Activated CD4-positive, alpha-beta T cell treated with anti-CD3 and anti-CD28 coated beads, Interleukin-2, amount 10 ng/mL, durations not matched to agents 7 days and 5 days (primary cell): ENCODE results near the gene ETFA. TPM values are rescaled to one million over a fixed set of nuclear protein-coding genes. Genes with fewer than 3 reads are reported as not detected.

Source experiments
- CTCF ChIA-PET: fragments of 350-600 bp; sonication (Branson Sonifier 250); formaldehyde crosslinking; loops from one replicate; lab custom pipeline; 2021; ENCODE audit warnings: antibody characterized with exemption; lab: Charles Lee
- POLR2A ChIA-PET: fragments of 350-600 bp; sonication (Branson Sonifier 250); formaldehyde crosslinking; loops from one replicate; lab custom pipeline; 2021; ENCODE audit warnings: antibody characterized with exemption; lab: Charles Lee
- DNase-seq: peaks from one replicate; pipeline ENCODE4 v3.0.0-alpha.2; 2020
- H3K27ac Mint-ChIP-seq: one replicate; pipeline ENCODE4 v1.8.0; 2021; ENCODE audit warnings: mild to moderate bottlenecking, moderate library complexity, mixed read lengths
- H3K27me3 Mint-ChIP-seq: one replicate; pipeline ENCODE4 v1.8.0; 2021; ENCODE audit warnings: mixed read lengths
- H3K36me3 Mint-ChIP-seq: one replicate; pipeline ENCODE4 v1.8.0; 2021; ENCODE audit warnings: low read depth, mixed read lengths
- H3K4me1 Mint-ChIP-seq: one replicate; pipeline ENCODE4 v1.8.0; 2021; ENCODE audit warnings: mixed read lengths
- H3K4me3 Mint-ChIP-seq: one replicate; pipeline ENCODE4 v1.8.0; 2021; ENCODE audit warnings: mild to moderate bottlenecking, moderate library complexity, mixed read lengths
- H3K9me3 Mint-ChIP-seq: one replicate; pipeline ENCODE4 v1.8.0; 2021; ENCODE audit warnings: mixed read lengths
- total RNA-seq, 2 experiments: library from RNA; stranded (reverse); gene quantifications; one replicate each; pipeline ENCODE4 v1.2.3, GENCODE V29; 2021

ETFA gene
- total RNA-seq, 2 experiments from 2014 or later = 81.6 to 82.9 TPM

GRCh38 chr15:76208786-76209424 lies 102.4 kb downstream of the ETFA start:
- Mint-ChIP-seq H3K4me3 (no peak overlapping the region), H3K27ac (no peak overlapping the region), H3K4me1 (no peaks in the 10 kb centered on the region), H3K9me3 (no peaks in the 10 kb centered on the region), H3K27me3 (no peaks in the 10 kb centered on the region), H3K36me3 (peaks cover 2% of the 10 kb centered on the region)
- no peak for DNase-seq
- POLR2A ChIA-PET = no interaction called here
- CTCF ChIA-PET = interaction anchor here (1.0 to 1.8 kb wide), 5 partner anchors 9 to 18 kb away, joined by 3 to 9 read pairs (median 4); no protein-coding TSS in a partner anchor

DNA sequence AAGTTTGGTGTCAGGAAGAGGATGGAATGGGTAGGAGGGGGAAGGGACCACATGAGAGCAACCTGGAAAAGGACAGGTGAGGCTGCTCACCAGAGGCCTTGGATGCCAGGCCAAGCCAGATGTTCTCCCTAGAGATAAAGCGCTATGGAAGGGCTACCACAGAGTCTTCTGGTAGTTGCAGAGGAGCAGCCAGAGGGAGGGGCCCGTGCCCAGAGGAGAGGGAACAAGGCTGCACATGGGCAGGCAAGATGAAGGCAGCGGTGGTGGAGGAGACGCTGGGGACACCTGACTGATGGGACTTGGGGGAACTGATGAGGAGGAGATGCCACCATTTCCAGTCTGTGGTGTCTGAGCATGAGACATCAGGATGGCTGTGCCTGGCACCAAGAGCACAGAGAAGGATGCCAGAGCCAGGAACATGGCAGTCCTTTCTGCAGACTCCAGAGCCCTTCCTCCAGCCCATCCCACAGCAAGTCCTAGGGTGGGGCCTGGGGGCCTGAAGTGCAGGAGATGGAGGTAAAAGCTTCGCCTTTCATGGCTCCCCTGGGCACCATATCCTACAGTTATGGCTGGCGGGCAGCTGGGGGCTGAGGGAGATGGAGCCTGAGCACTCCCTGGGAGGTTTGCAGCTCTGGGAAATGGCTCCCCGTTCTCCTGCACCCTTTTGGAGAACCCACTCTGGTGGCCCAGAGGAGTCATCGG lies 103.0 kb downstream of the ETFA start:
- H3K4me3 Mint-ChIP-seq = no peak overlapping the region
- DNase-seq = no peak
- ChIA-PET CTCF (interaction anchor here (0.6 to 1.8 kb wide), 6 partner anchors 9 to 1090 kb away, joined by 3 to 9 read pairs (median 4); no protein-coding TSS in a partner anchor), POLR2A (no interaction called here)
- no peaks in the 10 kb centered on the region for H3K27me3 Mint-ChIP-seq
- no peaks in the 10 kb centered on the region for H3K9me3 Mint-ChIP-seq
- H3K4me1 Mint-ChIP-seq = no peaks in the 10 kb centered on the region
- H3K36me3 Mint-ChIP-seq = peaks cover 2% of the 10 kb centered on the region
- H3K27ac Mint-ChIP-seq = peak overlapping the region; percentile 50

GRCh38 chr15:76206325-76206976 lies 104.8 kb downstream of the ETFA start:
- H3K27me3 Mint-ChIP-seq = no peaks in the 10 kb centered on the region
- H3K36me3 Mint-ChIP-seq = no peaks in the 10 kb centered on the region
- H3K9me3 Mint-ChIP-seq = no peaks in the 10 kb centered on the region
- H3K4me3 Mint-ChIP-seq = no peak overlapping the region
- no peaks in the 10 kb centered on the region for H3K4me1 Mint-ChIP-seq
- DNase-seq = no peak
- no peak overlapping the region for H3K27ac Mint-ChIP-seq
- ChIA-PET POLR2A (no interaction called here), CTCF (interaction anchor here (0.6 to 1.1 kb wide), 2 partner anchors 12 to 1061 kb away, joined by 3 read pairs; no protein-coding TSS in a partner anchor)

DNA sequence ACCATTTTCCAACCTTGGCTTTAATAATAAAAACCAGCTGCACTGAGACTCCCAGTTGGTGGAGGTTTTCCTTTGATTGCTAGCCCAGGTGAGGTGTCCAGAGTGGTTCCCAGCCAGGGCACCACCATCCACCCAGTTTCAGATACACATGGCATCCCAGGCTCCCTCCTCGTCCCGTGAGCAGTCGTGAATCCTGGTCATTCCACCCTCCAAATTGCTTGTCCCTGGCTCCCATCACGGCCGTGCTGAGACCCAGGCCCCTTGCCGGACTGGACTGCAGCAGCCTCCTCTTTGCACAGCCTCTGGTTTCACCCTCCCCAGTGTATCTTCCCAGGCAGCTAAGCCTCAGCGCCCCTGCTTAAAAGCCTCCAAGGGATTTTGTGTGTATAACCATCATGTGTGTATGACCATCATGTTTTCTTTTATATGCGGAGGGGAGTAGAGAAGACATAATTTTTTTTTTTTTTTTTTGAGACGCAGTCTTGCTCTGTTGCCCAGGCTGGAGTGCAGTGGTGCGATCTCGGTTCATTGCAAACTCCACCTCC lies 106.3 kb downstream of the ETFA start:
- DNase-seq = no peak
- POLR2A ChIA-PET = no interaction called here
- Mint-ChIP-seq H3K27me3 (no peaks in the 10 kb centered on the region), H3K4me1 (no peaks in the 10 kb centered on the region), H3K4me3 (no peak overlapping the region), H3K27ac (peak overlapping the region; percentile 36), H3K36me3 (no peaks in the 10 kb centered on the region), H3K9me3 (no peaks in the 10 kb centered on the region)
- CTCF ChIA-PET = no interaction called here

- H3K4me3 Mint-ChIP-seq = no peak overlapping the region
- no peak for DNase-seq
- no peaks in the 10 kb centered on the region for H3K36me3 Mint-ChIP-seq
- no peaks in the 10 kb centered on the region for H3K9me3 Mint-ChIP-seq
- H3K27me3 Mint-ChIP-seq = no peaks in the 10 kb centered on the region
- CTCF ChIA-PET = no interaction called here
- POLR2A ChIA-PET = no interaction called here
- no peak overlapping the region for H3K27ac Mint-ChIP-seq
- no peaks in the 10 kb centered on the region for H3K4me1 Mint-ChIP-seq
These were observed 107.0 kb downstream of the ETFA start for GRCh38 chr15:76204109-76204845.

GRCh38 chr15:76203346-76204108 lies 107.7 kb downstream of the ETFA start:
- Mint-ChIP-seq H3K4me3 (no peak overlapping the region), H3K27me3 (no peaks in the 10 kb centered on the region), H3K4me1 (no peaks in the 10 kb centered on the region), H3K27ac (no peak overlapping the region), H3K36me3 (no peaks in the 10 kb centered on the region), H3K9me3 (no peaks in the 10 kb centered on the region)
- no peak for DNase-seq
- ChIA-PET POLR2A (no interaction called here), CTCF (no interaction called here)

GRCh38 chr15:76201536-76202255 lies 109.6 kb downstream of the ETFA start:
- Mint-ChIP-seq H3K27ac (no peak overlapping the region), H3K4me3 (no peak overlapping the region), H3K36me3 (no peaks in the 10 kb centered on the region), H3K9me3 (no peaks in the 10 kb centered on the region), H3K27me3 (no peaks in the 10 kb centered on the region), H3K4me1 (no peaks in the 10 kb centered on the region)
- ChIA-PET CTCF (interaction anchor here (0.9 to 1.4 kb wide), 2 partner anchors 12 to 16 kb away, joined by 3 to 5 read pairs; no protein-coding TSS in a partner anchor), POLR2A (no interaction called here)
- no peak for DNase-seq

DNA sequence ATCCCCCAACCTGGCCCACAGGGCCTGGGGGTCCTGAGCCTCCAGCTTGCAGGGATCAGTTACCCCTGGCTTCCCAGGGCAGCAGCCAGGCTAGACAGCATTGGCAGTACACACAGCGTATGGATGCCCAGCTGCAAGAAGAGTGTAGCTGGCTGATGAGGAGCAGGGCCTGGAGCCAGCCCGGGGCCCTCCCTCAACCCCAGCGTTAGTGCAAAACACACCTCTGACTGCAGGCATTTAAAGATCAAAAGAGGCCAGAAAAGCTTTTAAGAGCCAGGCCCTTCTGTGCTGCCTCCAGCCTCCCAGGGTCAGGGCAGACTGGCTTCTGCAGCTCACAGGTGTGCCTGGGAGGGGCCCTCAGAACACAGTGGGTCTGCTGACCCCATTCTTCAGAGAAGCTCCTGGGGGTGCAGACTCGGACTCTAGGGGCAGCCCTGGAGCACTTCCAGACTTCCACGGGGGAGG lies 110.6 kb downstream of the ETFA start:
- H3K27ac Mint-ChIP-seq = no peak overlapping the region

DNA sequence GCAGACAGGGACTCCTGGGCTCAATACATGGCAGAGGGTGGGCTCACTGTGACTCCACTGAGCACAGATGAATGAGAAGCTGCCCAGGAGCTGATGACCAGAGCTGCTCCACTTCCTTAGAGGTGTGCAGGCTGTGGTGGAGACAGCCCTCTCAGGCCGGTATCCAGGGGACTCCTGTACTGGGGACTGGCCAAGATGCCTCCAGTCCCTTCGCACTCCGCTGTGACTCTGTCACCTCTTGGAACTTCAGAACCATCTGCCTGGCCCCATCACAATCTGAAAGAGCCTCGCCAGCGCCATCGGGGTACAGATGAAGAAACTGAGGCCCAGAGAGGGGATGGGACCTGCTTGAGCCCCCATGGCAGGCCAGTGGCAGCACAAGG lies 111.2 kb downstream of the ETFA start:
- no peak overlapping the region for H3K4me3 Mint-ChIP-seq
- DNase-seq = no peak
- no peaks in the 10 kb centered on the region for H3K27me3 Mint-ChIP-seq
- no peaks in the 10 kb centered on the region for H3K9me3 Mint-ChIP-seq
- H3K36me3 Mint-ChIP-seq = no peaks in the 10 kb centered on the region
- ChIA-PET CTCF (interaction anchor here (1.2 kb wide), 1 partner anchor 9 kb away, joined by 4 read pairs; no protein-coding TSS in a partner anchor), POLR2A (no interaction called here)
- H3K27ac Mint-ChIP-seq = no peak overlapping the region
- H3K4me1 Mint-ChIP-seq = peaks cover 2% of the 10 kb centered on the region

More for the DNA sequence above, 110.6 kb downstream of the ETFA start:
- Mint-ChIP-seq H3K9me3 (no peaks in the 10 kb centered on the region), H3K27me3 (no peaks in the 10 kb centered on the region), H3K4me3 (no peak overlapping the region), H3K36me3 (no peaks in the 10 kb centered on the region), H3K4me1 (peaks cover 2% of the 10 kb centered on the region)
- ChIA-PET CTCF (interaction anchor here (1.4 kb wide), 1 partner anchor 15 kb away, joined by 5 read pairs; no protein-coding TSS in a partner anchor), POLR2A (no interaction called here)
- no peak for DNase-seq

DNA sequence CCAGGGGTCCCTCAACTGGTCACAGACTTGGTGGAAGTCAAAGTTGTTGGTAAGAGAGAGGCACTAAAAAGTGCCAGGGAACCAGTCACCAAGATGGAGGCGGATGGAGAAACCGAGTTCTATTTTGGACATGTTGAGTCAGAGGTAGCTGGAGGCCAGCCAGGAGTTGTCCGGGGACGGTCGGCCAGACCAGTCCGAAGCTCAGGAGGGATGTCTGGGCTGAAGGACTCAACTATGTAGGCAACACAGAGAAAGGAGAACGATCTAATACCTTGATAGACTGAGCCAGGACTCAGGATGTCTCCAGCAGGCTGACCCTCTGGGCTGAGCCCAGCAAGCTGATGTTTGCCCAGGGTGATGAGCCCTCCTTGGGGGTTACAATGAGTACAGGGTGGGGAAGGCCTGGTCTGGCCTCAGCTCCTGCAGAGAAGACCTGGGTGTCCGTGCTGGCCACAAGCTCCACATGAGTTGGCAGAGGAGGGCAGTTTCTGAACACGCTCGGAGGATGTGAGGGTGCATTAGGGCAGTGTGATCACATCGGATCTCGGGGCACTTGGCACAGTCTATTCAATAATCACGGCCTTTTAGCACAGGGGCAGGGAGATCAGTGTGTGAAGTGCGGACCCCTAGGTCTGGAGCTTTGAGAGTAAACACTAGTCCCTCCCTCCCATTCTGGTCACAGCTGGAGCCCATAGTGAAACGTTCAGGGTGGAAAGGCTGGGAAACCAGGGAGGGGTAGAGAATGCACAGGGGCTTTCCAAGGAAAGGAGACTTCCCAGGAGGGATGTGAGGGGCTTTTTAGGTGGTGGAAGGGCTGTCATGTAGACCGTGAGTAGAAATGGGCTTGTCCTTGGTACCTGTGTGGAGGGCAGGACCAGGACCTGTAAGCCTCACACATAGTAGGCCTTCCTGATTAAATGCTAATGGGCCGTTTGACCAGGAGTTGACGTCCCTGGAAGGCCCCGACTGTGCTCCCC lies 111.9 kb downstream of the ETFA start:
- no peaks in the 10 kb centered on the region for H3K9me3 Mint-ChIP-seq
- H3K4me1 Mint-ChIP-seq = peaks cover 2% of the 10 kb centered on the region
- POLR2A ChIA-PET = no interaction called here
- H3K27me3 Mint-ChIP-seq = no peaks in the 10 kb centered on the region
- no peak for DNase-seq
- CTCF ChIA-PET = interaction anchor here (1.2 kb wide), 1 partner anchor 10 kb away, joined by 4 read pairs; no protein-coding TSS in a partner anchor
- H3K4me3 Mint-ChIP-seq = no peak overlapping the region
- no peaks in the 10 kb centered on the region for H3K36me3 Mint-ChIP-seq
- no peak overlapping the region for H3K27ac Mint-ChIP-seq
